ENCODE data around the gene SPSB1.

SPSB1 gene

GRCh38 chr1:9278116-9278515 is 14.6 kb upstream of the SPSB1 start:
- H3K4me3 ChIP-seq (ENCODE audit: low read depth, low read length), result no peak overlapping the region
- TF ChIP-seq, protein P1, sequence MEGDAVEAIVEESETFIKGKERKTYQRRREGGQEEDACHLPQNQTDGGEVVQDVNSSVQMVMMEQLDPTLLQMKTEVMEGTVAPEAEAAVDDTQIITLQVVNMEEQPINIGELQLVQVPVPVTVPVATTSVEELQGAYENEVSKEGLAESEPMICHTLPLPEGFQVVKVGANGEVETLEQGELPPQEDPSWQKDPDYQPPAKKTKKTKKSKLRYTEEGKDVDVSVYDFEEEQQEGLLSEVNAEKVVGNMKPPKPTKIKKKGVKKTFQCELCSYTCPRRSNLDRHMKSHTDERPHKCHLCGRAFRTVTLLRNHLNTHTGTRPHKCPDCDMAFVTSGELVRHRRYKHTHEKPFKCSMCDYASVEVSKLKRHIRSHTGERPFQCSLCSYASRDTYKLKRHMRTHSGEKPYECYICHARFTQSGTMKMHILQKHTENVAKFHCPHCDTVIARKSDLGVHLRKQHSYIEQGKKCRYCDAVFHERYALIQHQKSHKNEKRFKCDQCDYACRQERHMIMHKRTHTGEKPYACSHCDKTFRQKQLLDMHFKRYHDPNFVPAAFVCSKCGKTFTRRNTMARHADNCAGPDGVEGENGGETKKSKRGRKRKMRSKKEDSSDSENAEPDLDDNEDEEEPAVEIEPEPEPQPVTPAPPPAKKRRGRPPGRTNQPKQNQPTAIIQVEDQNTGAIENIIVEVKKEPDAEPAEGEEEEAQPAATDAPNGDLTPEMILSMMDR (IDR thresholded peaks at IDR 0.05; ENCODE audit: insufficient read depth, low read depth, low read length, missing control alignments), result no peak
- no peak for DNase-seq (ENCODE audit: low read depth)

DNA sequence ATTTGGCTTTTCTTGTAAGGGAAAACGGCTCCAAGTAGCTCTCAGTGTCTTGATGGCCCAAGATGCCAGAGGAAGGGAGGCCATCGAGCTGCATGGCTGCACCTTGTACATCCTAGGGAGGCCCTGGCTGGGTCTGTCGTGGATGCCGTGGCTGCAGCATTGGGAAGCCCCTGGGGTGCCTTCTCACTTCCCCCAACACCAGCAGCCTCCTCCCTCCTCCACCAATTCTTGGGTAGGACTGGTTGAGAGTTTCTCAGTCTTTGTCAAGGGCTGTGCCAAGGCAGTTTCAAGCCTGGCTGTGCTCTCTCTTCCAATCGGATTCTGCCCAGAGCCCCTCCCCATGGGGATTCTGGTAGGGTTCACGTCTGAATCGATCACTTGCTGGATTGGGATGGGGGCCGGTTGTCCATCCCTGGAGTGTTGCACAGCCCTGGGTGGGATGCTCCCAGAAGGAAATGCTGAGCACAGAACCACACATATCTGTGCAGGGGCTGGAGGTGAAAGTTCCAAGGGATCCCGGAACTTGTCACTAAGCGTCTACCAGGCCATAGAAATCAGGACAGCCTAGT is 14.0 kb upstream of the SPSB1 start:
- H3K4me3 ChIP-seq (ENCODE audit: low read depth, low read length), result no peak overlapping the region
- DNase-seq (ENCODE audit: low read depth), result no peak
- TF ChIP-seq, protein P1 (IDR thresholded peaks at IDR 0.05; ENCODE audit: insufficient read depth, low read depth, low read length, missing control alignments), result no peak

DNA sequence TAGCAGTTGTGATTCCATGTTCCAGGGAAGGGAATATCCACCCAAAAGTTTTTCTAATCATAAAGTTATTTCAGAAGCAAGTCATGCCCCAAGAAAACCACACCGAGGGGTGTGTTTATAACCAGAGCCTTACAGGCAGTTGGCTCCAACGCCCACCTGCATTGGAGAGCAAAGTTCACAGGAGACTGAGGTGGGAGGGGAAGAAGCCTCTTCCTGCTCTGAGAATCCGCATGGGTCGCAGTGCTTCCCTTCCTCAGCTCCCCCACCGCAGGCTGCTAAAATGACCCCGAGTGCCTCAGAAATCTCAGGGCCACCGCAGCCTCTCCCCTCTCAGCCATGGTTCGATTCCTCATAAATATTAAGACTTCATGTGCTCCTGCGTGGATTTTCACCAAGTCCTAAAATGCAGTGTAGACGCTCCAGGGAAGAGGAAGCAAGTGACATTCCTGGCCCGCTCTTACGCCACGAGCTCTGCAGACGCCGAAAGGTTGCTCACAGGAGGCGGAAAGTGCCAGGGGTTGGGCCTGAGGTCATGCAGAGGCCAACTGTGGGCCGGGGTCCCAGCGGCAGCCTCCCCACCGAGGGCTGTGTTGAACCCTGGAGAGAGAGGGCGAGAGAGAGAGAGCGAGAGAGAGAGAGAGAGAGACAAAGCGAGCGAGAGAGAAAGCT is 13.4 kb upstream of the SPSB1 start:
- no peak overlapping the region for H3K4me3 ChIP-seq (ENCODE audit: low read depth, low read length)
- TF ChIP-seq, protein P1 (IDR thresholded peaks at IDR 0.05; ENCODE audit: insufficient read depth, low read depth, low read length, missing control alignments), result no peak
- DNase-seq (ENCODE audit: low read depth), result no peak

DNA sequence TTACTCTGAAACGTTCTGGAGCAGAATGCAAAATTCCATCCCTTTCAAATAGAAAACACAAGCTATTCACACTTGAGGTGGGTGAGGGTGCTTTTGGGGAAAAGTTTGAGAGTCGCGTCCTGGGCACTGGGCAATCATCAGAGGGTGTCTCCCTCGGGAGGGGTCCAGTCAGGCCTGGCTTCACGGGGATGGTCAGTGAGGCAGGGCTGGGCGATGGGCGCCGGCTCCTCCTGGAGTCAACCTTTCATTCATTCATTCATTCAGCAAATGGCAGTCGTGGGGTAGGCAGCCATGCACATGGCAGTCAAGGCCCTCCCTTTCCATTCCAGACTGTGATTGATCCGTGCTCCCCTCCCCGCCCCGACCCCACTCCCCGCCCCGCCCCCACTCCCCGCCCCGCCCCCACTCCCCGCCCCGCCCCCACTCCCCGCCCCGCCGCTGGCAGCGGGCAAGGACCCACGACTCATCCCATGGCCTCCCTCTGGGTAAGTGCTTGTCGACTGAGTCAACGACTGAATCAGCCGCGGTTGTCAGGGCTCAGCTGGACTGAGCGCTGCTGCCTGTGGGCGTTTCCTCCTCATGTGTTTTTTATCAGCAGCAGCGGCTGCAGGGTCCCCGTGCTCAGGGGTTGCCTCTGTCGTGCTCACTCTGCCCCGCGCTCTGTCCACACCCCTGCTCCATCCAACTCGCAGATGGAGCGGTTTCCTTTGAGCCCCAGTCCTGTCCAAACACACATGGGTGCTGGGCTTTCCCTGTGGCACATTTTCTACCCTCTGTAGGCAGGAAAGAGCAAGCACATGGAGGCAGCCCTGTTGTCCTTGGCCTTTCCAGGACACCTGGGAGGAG is 12.5 kb upstream of the SPSB1 start:
- H3K4me3 ChIP-seq (ENCODE audit: low read depth, low read length), result no peak overlapping the region
- TF ChIP-seq, protein P1 (IDR thresholded peaks at IDR 0.05; ENCODE audit: insufficient read depth, low read depth, low read length, missing control alignments), result no peak
- DNase-seq (ENCODE audit: low read depth), result peak; percentile 30

- TF ChIP-seq, protein P1 (IDR thresholded peaks at IDR 0.05; ENCODE audit: insufficient read depth, low read depth, low read length, missing control alignments), result no peak
- no peak for DNase-seq (ENCODE audit: low read depth)
- no peak overlapping the region for H3K4me3 ChIP-seq (ENCODE audit: low read depth, low read length)
Observed at GRCh38 chr1:9281071-9281827, 11.4 kb upstream of the SPSB1 start.

DNA sequence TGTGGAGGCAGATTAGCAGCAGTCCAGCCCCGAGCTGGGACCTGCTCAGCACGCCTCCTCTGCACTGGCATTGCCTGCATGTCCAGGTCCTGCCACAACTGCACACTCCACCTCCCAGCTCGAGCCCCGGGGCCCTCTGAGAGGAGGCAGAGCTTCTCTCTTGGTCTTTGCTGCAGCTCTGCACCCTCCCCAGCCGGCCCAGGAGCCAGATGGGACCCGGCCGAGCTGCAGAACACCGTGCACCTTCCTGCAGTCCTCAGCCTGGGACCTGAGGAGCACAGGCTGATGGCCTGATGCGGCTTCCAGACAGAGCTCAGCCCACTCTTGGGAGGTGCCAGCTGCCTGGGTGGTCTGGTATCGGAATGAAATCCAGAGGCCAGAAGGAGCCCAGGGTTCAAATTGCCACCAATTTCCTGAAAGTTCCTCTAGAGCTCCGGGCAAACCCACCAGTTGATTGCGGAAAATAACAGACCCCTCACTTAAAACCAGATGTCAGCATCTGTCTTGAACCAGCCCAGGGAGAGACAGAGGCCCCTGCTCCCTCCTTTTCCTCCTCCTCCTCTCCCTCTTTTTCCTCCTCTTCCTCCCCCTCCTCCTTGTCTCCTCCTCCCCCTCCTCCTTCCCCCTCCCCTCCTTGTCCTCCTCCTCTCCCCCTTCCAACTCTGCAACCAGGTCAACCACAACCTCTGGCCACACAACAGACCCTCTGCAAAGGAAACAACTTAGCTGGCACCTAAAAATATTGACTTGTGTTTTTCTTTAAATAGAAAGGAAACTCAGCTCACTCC is 10.6 kb upstream of the SPSB1 start:
- TF ChIP-seq, protein P1 (IDR thresholded peaks at IDR 0.05; ENCODE audit: insufficient read depth, low read depth, low read length, missing control alignments), result no peak
- no peak overlapping the region for H3K4me3 ChIP-seq (ENCODE audit: low read depth, low read length)
- peak; percentile 43 for DNase-seq (ENCODE audit: low read depth)
